GM20000 (cell line): ENCODE measurements around the gene VAV2.

Experiments used
- DNase-seq: peaks from one replicate; pipeline ENCODE4 v3.0.0; 2012; ENCODE audit warnings: low spot score
- CTCF ChIP-seq: IDR thresholded peaks from 2 replicates; pipeline ENCODE4 v1.5.1; 2012; ENCODE audit warnings: mild to moderate bottlenecking, control low read depth; ENCODE audit errors: extremely low read depth, missing control alignments

Gene VAV2

DNA sequence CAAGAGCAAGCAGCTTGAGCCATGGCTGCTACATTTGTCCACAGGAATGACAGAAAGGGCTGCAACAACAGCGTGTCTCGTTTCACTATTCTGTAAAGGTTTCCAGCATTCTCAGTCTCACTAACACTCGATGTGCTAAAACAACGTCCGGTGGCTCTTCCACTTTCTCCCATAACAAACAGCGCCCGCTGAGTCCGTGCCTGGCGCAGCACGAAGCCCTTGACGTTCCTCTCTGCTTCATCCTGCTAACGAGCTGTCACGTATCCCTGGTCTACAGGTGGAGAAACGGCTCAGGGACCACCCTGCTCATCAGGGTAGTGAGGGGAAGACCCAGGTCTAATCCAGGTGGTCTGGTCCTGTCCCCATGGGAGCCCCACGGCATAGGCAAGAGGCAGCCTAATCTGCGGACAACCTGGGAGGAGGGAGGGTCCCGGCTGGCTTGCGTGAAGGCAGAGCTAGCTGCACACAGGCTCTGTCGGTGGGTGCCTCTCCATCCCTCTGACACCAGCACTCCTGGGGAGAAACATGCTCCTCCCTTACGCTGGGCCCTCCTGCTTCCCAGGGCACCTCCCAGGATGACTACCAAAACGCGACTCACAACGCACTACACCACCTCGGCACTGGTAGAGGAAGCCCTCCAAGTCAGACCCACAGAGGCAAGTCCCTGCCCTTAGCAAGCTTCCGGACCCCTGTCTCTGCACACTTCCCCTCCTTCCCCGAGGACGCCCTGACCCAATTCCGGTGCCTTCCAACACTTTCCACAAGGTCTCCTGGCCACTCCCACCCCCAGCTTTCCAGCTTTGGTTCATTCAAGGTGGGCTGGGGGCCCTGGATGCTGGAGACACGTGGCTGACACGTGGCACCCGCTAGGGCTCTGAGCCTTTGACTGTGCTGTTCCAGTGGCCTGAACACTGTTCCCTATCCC lies 43.3 kb downstream of the VAV2 start:
- no peak for DNase-seq
- no peak for TF ChIP-seq CTCF

DNA sequence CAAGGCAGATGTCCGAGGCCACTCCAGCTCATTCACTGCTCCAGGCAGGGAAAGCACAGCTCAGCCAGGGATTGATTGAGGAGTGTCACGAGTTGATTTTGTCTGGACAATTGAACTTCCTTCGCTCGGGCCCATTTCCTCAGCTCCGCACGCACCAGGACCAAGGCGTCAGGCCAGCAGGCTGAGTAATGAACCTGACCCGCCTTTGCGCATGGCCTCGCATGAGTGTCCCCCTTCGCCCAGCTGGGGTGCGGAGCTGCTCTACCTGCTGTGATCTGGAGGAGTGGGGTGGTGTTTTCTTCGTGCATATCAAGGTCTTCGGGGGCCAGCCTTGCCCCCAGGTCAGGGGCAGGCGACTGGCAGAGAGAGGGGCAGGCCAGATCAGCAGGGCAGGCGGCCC lies 44.0 kb downstream of the VAV2 start:
- DNase-seq: no peak
- TF ChIP-seq CTCF: no peak

GRCh38 chr9:133946840-133947486 lies 45.2 kb downstream of the VAV2 start:
- no peak for DNase-seq
- TF ChIP-seq CTCF: no peak

GRCh38 chr9:133945977-133946753 lies 46.0 kb downstream of the VAV2 start:
- peak; percentile 62 for DNase-seq
- TF ChIP-seq CTCF: no peak

- DNase-seq: peak; percentile 89
- TF ChIP-seq CTCF: no peak
Observed at GRCh38 chr9:133945314-133945975, 46.7 kb downstream of the VAV2 start.

DNA sequence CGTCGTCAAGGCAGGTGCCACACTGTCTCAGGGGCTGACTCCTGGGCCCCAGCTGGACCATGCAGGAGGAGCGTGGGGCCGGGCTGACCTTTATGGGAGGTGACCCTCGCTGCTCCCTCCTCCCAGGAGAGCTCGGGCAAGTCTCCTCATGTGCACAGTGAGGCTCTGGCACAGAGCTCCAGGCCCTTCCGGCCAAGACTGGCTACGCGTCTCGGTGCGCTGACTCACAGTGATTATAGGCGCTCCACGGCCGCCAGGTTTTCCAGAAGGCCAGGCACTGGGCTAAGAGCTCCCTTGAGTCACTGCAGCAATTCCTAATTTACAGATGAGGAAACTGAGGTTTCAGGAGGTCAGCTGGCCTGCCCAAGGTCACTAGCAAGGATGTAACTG lies 47.4 kb downstream of the VAV2 start:
- no peak for DNase-seq
- no peak for TF ChIP-seq CTCF
